Adrenal gland (tissue), 5 donors: ENCODE data around the gene ZSCAN22.

Source experiments
- CTCF ChIP-seq, 6 experiments: fragments of 450-650 bp in 4 of 6; fragments of 200-600 bp in 2 of 6; sonication (generic) in 1 of 6; IDR thresholded peaks; 1 replicate in 5 of 6; 2 replicates in 1 of 6; pipeline versions ENCODE4 v1.5.1 to v1.8.0; 2016 to 2021; ENCODE audit warnings: antibody characterized with exemption in 6 of 6, mild to moderate bottlenecking in 2 of 6, moderate library complexity in 1 of 6
- POLR2A ChIP-seq, 2 donors: fragments of 450-650 bp; IDR thresholded peaks; one replicate each; pipeline ENCODE4 v1.6.1; 2017; ENCODE audit warnings: antibody characterized with exemption in 2 of 2, mild to moderate bottlenecking in 2 of 2, moderate library complexity in 1 of 2
- donor health status: DM: no; HTN: no; CAD: no.

- TF ChIP-seq POLR2A (IDR thresholded peaks at IDR 0.05) (no peak), CTCF (IDR thresholded peaks at IDR 0.05) (no peak)
These were observed 58.6 kb downstream of the ZSCAN22 start for GRCh38 chr19:58385313-58385890.
